ENCODE data around the gene TUBG1.

TUBG1 gene

GRCh38 chr17:42563543-42563942 is 45.9 kb upstream of the TUBG1 start:
- no peaks in the 10 kb centered on the region for H3K27me3 Mint-ChIP-seq (ENCODE audit: low read depth)
- no peaks in the 10 kb centered on the region for H3K9me3 Mint-ChIP-seq
- peaks cover 5% of the 10 kb centered on the region for H3K36me3 Mint-ChIP-seq (ENCODE audit: low read depth)
- peak overlapping the region; percentile 76 to 95 (median 93) for H3K27ac Mint-ChIP-seq
- H3K4me3 Mint-ChIP-seq = peak overlapping the region; percentile 90 to 95 (median 92)
- TF ChIP-seq CTCF (IDR thresholded peaks at IDR 0.05; ENCODE audit: unreplicated experiment in 3 of 3) = no peak
- peaks cover 17% of the 10 kb centered on the region for H3K4me1 Mint-ChIP-seq

- Mint-ChIP-seq H3K27me3 (ENCODE audit: low read depth) (no peaks in the 10 kb centered on the region), H3K4me1 (peaks cover 17% of the 10 kb centered on the region), H3K27ac (peak overlapping the region; percentile 76 to 95 (median 93)), H3K36me3 (ENCODE audit: low read depth) (peaks cover 7% of the 10 kb centered on the region), H3K4me3 (peak overlapping the region; percentile 90 to 95 (median 92)), H3K9me3 (no peaks in the 10 kb centered on the region)
- no peak for TF ChIP-seq CTCF (IDR thresholded peaks at IDR 0.05; ENCODE audit: unreplicated experiment in 3 of 3)
Measured at GRCh38 chr17:42563950-42564349, 45.5 kb upstream of the TUBG1 start.

- Mint-ChIP-seq H3K4me1 (peaks cover 17% of the 10 kb centered on the region), H3K27ac (peak overlapping the region in 1 of 3 experiments; percentile 33), H3K27me3 (ENCODE audit: low read depth) (no peaks in the 10 kb centered on the region), H3K36me3 (ENCODE audit: low read depth) (peaks cover 17% of the 10 kb centered on the region), H3K4me3 (peak overlapping the region; percentile 71 to 97 (median 95)), H3K9me3 (no peaks in the 10 kb centered on the region)
- no peak for TF ChIP-seq CTCF (IDR thresholded peaks at IDR 0.05; ENCODE audit: unreplicated experiment in 3 of 3)
Measured at GRCh38 chr17:42564815-42565522, 44.5 kb upstream of the TUBG1 start.

- H3K9me3 Mint-ChIP-seq = no peaks in the 10 kb centered on the region
- H3K27ac Mint-ChIP-seq = peak overlapping the region in 2 of 3 experiments; percentile 75 to 89
- no peaks in the 10 kb centered on the region for H3K27me3 Mint-ChIP-seq (ENCODE audit: low read depth)
- no peak for TF ChIP-seq CTCF (IDR thresholded peaks at IDR 0.05; ENCODE audit: unreplicated experiment in 3 of 3)
- H3K4me3 Mint-ChIP-seq = peak overlapping the region; percentile 93 to 97 (median 96)
- peaks cover 17% of the 10 kb centered on the region for H3K4me1 Mint-ChIP-seq
- peaks cover 23% of the 10 kb centered on the region for H3K36me3 Mint-ChIP-seq (ENCODE audit: low read depth)
Measured at GRCh38 chr17:42565523-42566214, 43.8 kb upstream of the TUBG1 start.

GRCh38 chr17:42566215-42566882 is 43.1 kb upstream of the TUBG1 start:
- peaks cover 17% of the 10 kb centered on the region for H3K4me1 Mint-ChIP-seq
- no peaks in the 10 kb centered on the region for H3K9me3 Mint-ChIP-seq
- peak overlapping the region; percentile 93 to 97 (median 96) for H3K4me3 Mint-ChIP-seq
- peak overlapping the region; percentile 75 to 89 (median 88) for H3K27ac Mint-ChIP-seq
- H3K36me3 Mint-ChIP-seq (ENCODE audit: low read depth) = peaks cover 30% of the 10 kb centered on the region
- no peaks in the 10 kb centered on the region for H3K27me3 Mint-ChIP-seq (ENCODE audit: low read depth)
- no peak for TF ChIP-seq CTCF (IDR thresholded peaks at IDR 0.05; ENCODE audit: unreplicated experiment in 3 of 3)

Data from nephron (organoid).